Heart right ventricle (tissue), 16 donors: Measurements from ENCODE around the gene TLCD1. TPM values are rescaled to one million over a fixed set of nuclear protein-coding genes. Genes with fewer than 3 reads are reported as not detected.
"Not testable (repeated sequence)": the region's sequence is repeated elsewhere in the genome, so short reads cannot be mapped to it uniquely, and the experiment has no call there.

ENCODE experiments used
- ATAC-seq, 8 donors: fragments of 200-7000 bp; cut with Tn5 transposase; one replicate each; pipeline ENCODE4 v1.9.1; 2020; ENCODE audit warnings: mild to moderate bottlenecking in 8 of 8, moderate library complexity in 8 of 8, moderate number of reproducible peaks in 1 of 8
- DNase-seq, 2 donors: peaks; one replicate each; pipeline ENCODE4 v3.0.0-alpha.2; 2020
- H3K27ac ChIP-seq, 10 donors: fragments of 200-600 bp; sonication (generic) in 2 of 10; one replicate each; pipeline versions ENCODE4 v1.5.0 to v1.8.0; 2020 to 2022; ENCODE audit warnings: mild to moderate bottlenecking in 3 of 10
- H3K27me3 ChIP-seq, 7 donors: fragments of 200-600 bp; one replicate each; pipeline ENCODE4 v1.8.0; 2021 to 2022; ENCODE audit warnings: mild to moderate bottlenecking in 2 of 7
- H3K36me3 ChIP-seq, 9 donors: fragments of 200-600 bp; sonication (generic) in 1 of 9; one replicate each; pipeline versions ENCODE4 v1.5.0 to v1.8.0; 2020 to 2022; ENCODE audit warnings: mild to moderate bottlenecking in 2 of 9
- H3K4me1 ChIP-seq, 9 donors: fragments of 200-600 bp; sonication (generic) in 1 of 9; one replicate each; pipeline versions ENCODE4 v1.5.0 to v1.8.0; 2020 to 2022; ENCODE audit warnings: mild to moderate bottlenecking in 4 of 9
- H3K4me3 ChIP-seq, 10 donors: fragments of 200-600 bp; sonication (generic) in 2 of 10; one replicate each; pipeline versions ENCODE4 v1.5.0 to v1.8.0; 2020 to 2022; ENCODE audit warnings: mild to moderate bottlenecking in 7 of 10, moderate library complexity in 2 of 10
- H3K9me3 ChIP-seq, 11 donors: fragments of 200-600 bp in 10 of 11; sonication (generic) in 2 of 11; one replicate each; pipeline versions ENCODE4 v1.5.0 to v1.8.0; 2013 to 2022; ENCODE audit warnings: mild to moderate bottlenecking in 2 of 11, control low read depth in 1 of 11, moderate library complexity in 1 of 11
- WGBS, 2 donors: extraction: QIAGEN DNeasy Blood & Tissue Kit; methylation state at CpG; one replicate each; pipeline ENCODE4 v1.1.7; 2013; ENCODE audit warnings: inconsistent platforms in 1 of 2; 5-methylcytosine and 5-hydroxymethylcytosine counted together
- intact Hi-C, 10 donors: fragments of 100-400 bp; cut with DNase I; formaldehyde crosslinking; loops; one replicate each; pipeline versions ENCODE4 v1.11.1 to v1.14.2; 2022
- polyA plus RNA-seq, 2 donors: library from polyadenylated mRNA; stranded (reverse); fragments of 200-250 nt; gene quantifications; one replicate each; pipeline ENCODE4 v1.2.3, GENCODE V29; 2013
- total RNA-seq, 10 donors: library from RNA; stranded (reverse); fragmentation: NEBNext Ultra II Directional in 3 of 10; extraction: Animal tissue kit (Norgen Biotek cat#: 25700) in 3 of 10; gene quantifications; one replicate each; pipeline versions ENCODE4 v1.2.1 to v1.2.4, GENCODE V29; 2021 to 2023
- TF ChIP-seq, protein P1 (sequence below), 9 donors: fragments of 200-600 bp; sonication (generic) in 2 of 9; IDR thresholded peaks; one replicate each; pipeline versions ENCODE4 v1.5.0 to v1.8.0; 2021 to 2022; ENCODE audit warnings: antibody characterized with exemption in 9 of 9, mild to moderate bottlenecking in 5 of 9, moderate library complexity in 1 of 9
- donor health status: Arrhythmogenic right ventricular cardiomyopathy.
- donor health status: ischemic (EF 13 %, LVEDD 7.1; RV severe dilation, severe dysfunction).
- donor health status: healthy with polysubstance abuse.
- donor health status: DM: no; HTN: yes; CAD: no.
- donor health status: DM: no; HTN: no; CAD: no.
- donor health status: ischemic (EF 25% LVEDD 6.9; RV normal size, moderate dysfunction).
- donor health status: ischemic (EF 25% LVEDD 5.7; RV mildly dilated, moderate dysfunction).
- donor health status: healthy.
- donor health status: DM: yes; HTN: yes; CAD: no.
- donor health status: Ischemic cardiomyopathy.
- donor health status: ischemic (EF 35%, LVEDD 5.7; RV mildly dilated, moderate dysfunction).
- donor health status: nonischemic (EF 11% LVEDD 7.7; RV severe dilation, severe dysfunction).
- donor health status: DM: yes; HTN: yes; CAD: no.
- donor health status: PGD.
- donor health status: ischemic (EF 29% LVEDD 5.4; RV normal size, mild dysfunction).
- donor health status: nonischemic (EF 23%, LVEDD 6.1; RV moderate dilation, normal function).

TLCD1 gene
- total and polyA plus RNA-seq, 12 donors = 0.36 to 9.3 (median 1.1) TPM

DNA sequence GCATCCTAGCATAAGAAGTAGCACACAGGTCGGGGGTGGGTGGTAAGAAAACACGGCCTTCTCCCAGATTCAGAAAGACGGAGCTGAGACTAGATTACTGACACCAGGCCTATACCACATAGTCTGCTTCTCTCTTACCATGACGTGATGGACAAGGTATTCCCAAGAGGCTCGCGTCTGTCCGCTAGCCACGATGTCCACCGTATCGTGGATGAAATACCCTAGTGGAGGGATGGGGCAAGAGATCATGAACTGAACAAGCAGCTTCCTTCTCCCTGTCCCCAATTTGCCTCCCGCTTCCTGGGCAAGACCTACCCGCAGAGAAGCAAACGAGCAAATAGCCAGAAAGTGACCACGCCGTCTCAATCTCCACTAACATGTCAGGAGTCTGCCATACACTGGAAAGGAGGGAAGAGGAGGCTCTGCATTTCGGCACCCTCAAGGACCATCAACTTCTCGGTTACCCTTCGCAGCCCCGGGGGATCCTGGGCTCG is 820 bp downstream of the TLCD1 start:
- no peaks in the 10 kb centered on the region for H3K9me3 ChIP-seq
- intact Hi-C loops = loop anchor here in 6 of 10 donors (5.0 to 10.0 kb wide), 5 partner anchors 37 to 390 kb away; partner anchors contain the start of genes PHF12 (in 4 of the 6) and DHRS13 (in 1 of the 6)
- no peak for DNase-seq
- peaks cover 0 to 47% (median 34%) of the 10 kb centered on the region in 9 donors for H3K36me3 ChIP-seq
- peaks cover 27 to 78% (median 51%) of the 10 kb centered on the region in 9 donors for H3K4me1 ChIP-seq
- TF ChIP-seq, protein P1, sequence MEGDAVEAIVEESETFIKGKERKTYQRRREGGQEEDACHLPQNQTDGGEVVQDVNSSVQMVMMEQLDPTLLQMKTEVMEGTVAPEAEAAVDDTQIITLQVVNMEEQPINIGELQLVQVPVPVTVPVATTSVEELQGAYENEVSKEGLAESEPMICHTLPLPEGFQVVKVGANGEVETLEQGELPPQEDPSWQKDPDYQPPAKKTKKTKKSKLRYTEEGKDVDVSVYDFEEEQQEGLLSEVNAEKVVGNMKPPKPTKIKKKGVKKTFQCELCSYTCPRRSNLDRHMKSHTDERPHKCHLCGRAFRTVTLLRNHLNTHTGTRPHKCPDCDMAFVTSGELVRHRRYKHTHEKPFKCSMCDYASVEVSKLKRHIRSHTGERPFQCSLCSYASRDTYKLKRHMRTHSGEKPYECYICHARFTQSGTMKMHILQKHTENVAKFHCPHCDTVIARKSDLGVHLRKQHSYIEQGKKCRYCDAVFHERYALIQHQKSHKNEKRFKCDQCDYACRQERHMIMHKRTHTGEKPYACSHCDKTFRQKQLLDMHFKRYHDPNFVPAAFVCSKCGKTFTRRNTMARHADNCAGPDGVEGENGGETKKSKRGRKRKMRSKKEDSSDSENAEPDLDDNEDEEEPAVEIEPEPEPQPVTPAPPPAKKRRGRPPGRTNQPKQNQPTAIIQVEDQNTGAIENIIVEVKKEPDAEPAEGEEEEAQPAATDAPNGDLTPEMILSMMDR (IDR thresholded peaks at IDR 0.05) = no peak
- no peaks in the 10 kb centered on the region for H3K27me3 ChIP-seq
- H3K4me3 ChIP-seq = peak overlapping the region in 9 of 10 donors; percentile 50 to 89 (median 79)
- ATAC-seq = no peak
- 32 to 37% methylated on average over 20 of the region's 20 CpGs for WGBS, 2 donors
- peak overlapping the region in 7 of 10 donors; percentile 5 to 98 (median 69) for H3K27ac ChIP-seq

DNA sequence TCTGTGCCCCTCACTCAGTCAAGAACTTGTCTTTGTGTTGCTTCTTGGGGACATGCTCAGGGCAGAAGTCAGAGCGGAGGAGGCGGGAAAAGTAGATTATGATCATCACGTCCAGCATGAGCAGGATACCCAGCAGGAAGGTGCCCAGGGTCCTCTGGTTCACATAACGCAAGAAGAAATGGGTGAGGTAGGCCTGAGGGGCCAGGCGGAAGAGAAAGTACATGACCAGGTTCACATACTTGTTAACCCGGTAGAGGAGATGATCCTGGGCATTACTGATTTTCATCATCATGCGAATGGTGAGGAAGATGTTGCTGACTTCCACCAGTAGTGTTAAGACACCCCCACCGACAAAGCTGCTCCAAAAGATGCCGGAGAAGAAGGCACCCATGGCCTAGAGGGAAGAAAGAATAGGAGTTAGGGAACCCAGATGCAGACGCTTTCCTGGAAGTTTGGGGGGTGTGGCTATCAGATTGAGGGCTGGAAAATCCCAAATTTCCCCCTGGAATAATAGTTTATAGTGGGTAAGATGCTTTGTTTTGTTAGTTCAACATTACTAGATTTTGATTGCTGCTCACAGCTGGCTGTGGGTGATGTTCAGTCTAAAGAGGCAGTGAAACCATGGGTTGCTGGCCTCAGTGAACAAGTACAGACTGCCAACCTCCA is 1.4 kb downstream of the TLCD1 start:
- H3K4me3 ChIP-seq = peak overlapping the region in 1 of 10 donors; percentile 83
- H3K36me3 ChIP-seq = peaks cover 0 to 47% (median 34%) of the 10 kb centered on the region in 9 donors
- H3K9me3 ChIP-seq = no peaks in the 10 kb centered on the region
- no peaks in the 10 kb centered on the region for H3K27me3 ChIP-seq
- peak overlapping the region in 2 of 10 donors; percentile 75 to 95 for H3K27ac ChIP-seq
- no peak for ATAC-seq
- intact Hi-C loops = loop anchor here in 6 of 10 donors (5.0 to 10.0 kb wide), 5 partner anchors 38 to 390 kb away; partner anchors contain the start of genes PHF12 (in 4 of the 6) and DHRS13 (in 1 of the 6)
- WGBS, 2 donors = 81 to 86% methylated on average over 10 of the region's 10 CpGs
- TF ChIP-seq, protein P1 (IDR thresholded peaks at IDR 0.05) = no peak
- H3K4me1 ChIP-seq = peaks cover 27 to 77% (median 51%) of the 10 kb centered on the region in 9 donors
- no peak for DNase-seq

DNA sequence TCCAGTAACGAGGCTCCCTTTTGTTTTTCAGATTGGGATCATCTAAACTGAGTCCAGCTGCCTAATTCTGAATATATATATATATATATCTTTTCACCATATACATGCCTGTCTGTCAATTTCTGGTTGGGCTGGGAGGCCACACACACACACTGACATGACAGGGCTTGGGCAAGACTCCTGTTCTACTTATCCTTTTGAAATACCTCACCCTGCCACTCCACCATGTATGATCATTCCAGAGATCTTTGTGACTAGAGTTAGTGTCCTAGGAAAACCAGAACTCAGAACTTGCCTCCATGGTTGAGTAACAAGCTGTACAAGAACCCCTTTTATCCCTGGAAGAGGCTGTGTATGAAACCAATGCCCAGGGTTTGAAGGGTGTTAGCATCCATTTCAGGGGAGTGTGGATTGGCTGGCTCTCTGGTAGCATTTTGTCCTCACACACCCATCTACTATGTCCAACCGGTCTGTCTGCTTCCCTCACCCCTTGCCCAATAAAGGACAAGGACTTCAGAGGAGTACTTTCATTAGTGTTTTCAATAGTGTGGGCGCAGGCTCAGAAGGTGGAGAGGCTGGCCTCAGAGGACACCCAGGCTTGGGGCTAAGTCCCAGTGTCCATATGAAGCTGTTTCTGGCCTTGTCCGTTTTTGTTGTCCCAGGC is 2.1 kb downstream of the TLCD1 start:
- not testable (repeated sequence) for H3K27me3 ChIP-seq, H3K4me3 ChIP-seq, H3K9me3 ChIP-seq, ATAC-seq, H3K27ac ChIP-seq, DNase-seq
- H3K36me3 ChIP-seq = peaks cover 0 to 47% (median 34%) of the 10 kb centered on the region in 9 donors
- intact Hi-C loops = loop anchor here in 4 of 10 donors (10.0 kb wide), 2 partner anchors 191 to 391 kb away; no protein-coding TSS in a partner anchor
- H3K4me1 ChIP-seq = peaks cover 27 to 75% (median 55%) of the 10 kb centered on the region in 9 donors
- 74 to 78% methylated on average over 4 of the region's 4 CpGs for WGBS, 2 donors

DNA sequence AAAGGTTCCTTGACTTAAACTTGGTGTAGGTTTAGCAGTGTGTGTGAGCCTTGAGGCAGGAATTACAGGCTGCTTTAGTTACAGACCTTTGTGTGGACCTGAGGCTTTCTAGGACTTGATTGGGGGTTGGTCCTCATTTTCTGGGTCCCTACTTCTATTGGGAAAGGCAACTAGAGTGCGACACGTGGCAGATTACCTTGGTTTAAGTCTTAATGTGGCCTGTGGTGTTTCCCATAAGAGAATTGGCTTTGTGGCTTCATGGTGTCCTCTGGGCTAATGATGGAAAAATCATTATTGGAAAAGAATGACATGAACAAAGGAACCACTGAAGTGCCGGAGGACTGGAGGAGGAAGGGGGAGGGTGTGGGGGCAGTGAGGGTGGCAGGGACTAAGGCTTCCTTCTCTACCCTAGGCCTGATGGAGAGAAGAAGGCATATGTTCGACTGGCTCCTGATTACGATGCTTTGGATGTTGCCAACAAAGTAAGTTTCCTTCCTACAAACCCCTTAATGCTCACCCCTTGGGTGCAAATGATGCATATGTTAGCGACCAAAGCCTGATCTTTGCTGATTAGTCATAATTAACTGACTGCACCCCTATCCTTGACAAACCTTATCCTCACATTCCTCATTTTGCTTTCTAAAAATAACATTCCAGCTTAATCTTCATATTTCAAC is 2.7 kb downstream of the TLCD1 start:
- WGBS, 2 donors = 77 to 82% methylated on average over 6 of the region's 6 CpGs
- intact Hi-C loops = loop anchor here in 4 of 10 donors (10.0 kb wide), 2 partner anchors 192 to 392 kb away; no protein-coding TSS in a partner anchor

More for the DNA sequence above, 2.7 kb downstream of the TLCD1 start:
- TF ChIP-seq, protein P1 (IDR thresholded peaks at IDR 0.05) = no peak
- Histone ChIP-seq H3K4me1 (peaks cover 27 to 80% (median 62%) of the 10 kb centered on the region in 9 donors), H3K9me3 (no peaks in the 10 kb centered on the region), H3K27ac (no peak overlapping the region), H3K4me3 (no peak overlapping the region), H3K36me3 (peaks cover 0 to 47% (median 34%) of the 10 kb centered on the region in 9 donors), H3K27me3 (no peaks in the 10 kb centered on the region)
- no peak for DNase-seq
- ATAC-seq = no peak
